K562 (cell line): Measurements from ENCODE around the gene EIF1. TPM values are rescaled to one million over a fixed set of nuclear protein-coding genes. Genes with fewer than 3 reads are reported as not detected.

Source experiments
- BHLHE40 ChIP-seq: IDR thresholded peaks from 2 replicates; pipeline ENCODE4 v1.6.1; 2011; ENCODE audit warnings: low read length, improper control_type of control experiment
- ETV5 ChIP-seq: sonication (generic); formaldehyde crosslinking; IDR thresholded peaks from 2 replicates; pipeline ENCODE4 v1.4.0; 2020; ENCODE audit warnings: low read depth, mild to moderate bottlenecking, missing genetic modification reagents
- FIP1L1 ChIP-seq: fragments of 200-400 bp; formaldehyde crosslinking; IDR thresholded peaks from 2 replicates; pipeline ENCODE4 v1.6.1; 2018; ENCODE audit warnings: mild to moderate bottlenecking, low read depth, low read length; ENCODE audit not compliant: poor library complexity, severe bottlenecking
- GTF2F1 ChIP-seq: IDR thresholded peaks from 2 replicates; pipeline ENCODE4 v1.6.1; 2011; ENCODE audit warnings: low read depth, low read length, improper control_type of control experiment
- KLF13 ChIP-seq: fragments of 450-650 bp; IDR thresholded peaks from 2 replicates; pipeline ENCODE4 v1.6.1; 2016; ENCODE audit warnings: missing genetic modification characterization, low read depth, mild to moderate bottlenecking, missing compliant biosample characterization, moderate library complexity, borderline replicate concordance
- MYC ChIP-seq, 2 experiments: fragments of 250-450 bp in 1 of 2; sonication (Bioruptor Pico) in 1 of 2; IDR thresholded peaks; 2 replicates each; pipeline versions ENCODE4 v1.5.1 to v1.6.1; 2012 to 2021; ENCODE audit warnings: low read depth in 2 of 2, borderline replicate concordance in 1 of 2, improper control_type of control experiment in 1 of 2, low read length in 1 of 2, mild to moderate bottlenecking in 1 of 2, moderate library complexity in 1 of 2
- NCOR1 ChIP-seq: fragments of 450-650 bp; IDR thresholded peaks from 2 replicates; pipeline ENCODE4 v1.6.1; 2016; ENCODE audit warnings: mild to moderate bottlenecking, moderate library complexity
- NEUROD1 ChIP-seq: fragments of 150-350 bp; IDR thresholded peaks from 2 replicates; pipeline ENCODE4 v1.6.1; 2014; ENCODE audit warnings: borderline replicate concordance, low read length, low read depth; ENCODE audit not compliant: partially characterized antibody
- NUFIP1 ChIP-seq: fragments of 450-650 bp; IDR thresholded peaks from 2 replicates; pipeline ENCODE4 v1.6.1; 2018; ENCODE audit not compliant: partially characterized antibody
- PHF20 ChIP-seq: fragments of 450-650 bp; IDR thresholded peaks from 2 replicates; pipeline ENCODE4 v1.6.1; 2018; ENCODE audit not compliant: partially characterized antibody
- PHF21A ChIP-seq: fragments of 450-650 bp; IDR thresholded peaks from 2 replicates; pipeline ENCODE4 v1.6.1; 2017; ENCODE audit warnings: low read depth, borderline replicate concordance
- TAF1 ChIP-seq: IDR thresholded peaks from 2 replicates; pipeline ENCODE4 v1.6.1; 2011; ENCODE audit warnings: mild to moderate bottlenecking, low read length, moderate library complexity; ENCODE audit not compliant: insufficient read depth, control insufficient read depth, severe bottlenecking; ENCODE audit errors: extremely low read depth
- TAF9B ChIP-seq: fragments of 450-650 bp; IDR thresholded peaks from 2 replicates; pipeline ENCODE4 v1.6.1; 2018; ENCODE audit warnings: mild to moderate bottlenecking; ENCODE audit not compliant: partially characterized antibody
- ZNF23 ChIP-seq: fragments of 250-450 bp; sonication (Bioruptor Pico); IDR thresholded peaks from 2 replicates; pipeline ENCODE4 v1.4.0; 2020; ENCODE audit warnings: mild to moderate bottlenecking
- polyA plus RNA-seq, 8 experiments: library from polyadenylated mRNA; depleted of rRNA in 4 of 8; stranded (reverse) in 5 of 8; unstranded in 3 of 8; fragments of >200 nt; fragmentation: Nextera tagmentation in 2 of 8; fragmentation: Illumina TruSeq in 1 of 8; extraction: Ambion mirVana in 2 of 8; extraction: Trizol in 1 of 8; gene quantifications; 2 replicates each; pipeline versions ENCODE4 v1.2.1 to v1.2.3, GENCODE V29; 2011 to 2014; ENCODE audit warnings: inconsistent platforms in 1 of 8, missing spikeins in 1 of 8
- total RNA-seq, 7 experiments: library from RNA; depleted of rRNA in 6 of 7; stranded (reverse); fragments of >200 nt in 6 of 7; fragmentation: Illumina TruSeq in 2 of 7; extraction: Trizol in 2 of 7; gene quantifications; 2 replicates each; pipeline versions ENCODE4 v1.2.1 to v1.2.3, GENCODE V29; 2011 to 2021; ENCODE audit warnings: low replicate concordance in 1 of 7
- TF ChIP-seq, protein P1 (sequence below): fragments of 450-650 bp; formaldehyde crosslinking; IDR thresholded peaks from 2 replicates; pipeline ENCODE4 v1.4.0; 2020; ENCODE audit warnings: mild to moderate bottlenecking
- TF ChIP-seq, protein P2 (sequence below): sonication (generic); formaldehyde crosslinking; IDR thresholded peaks from 2 replicates; pipeline ENCODE4 v1.9.0; 2022; ENCODE audit warnings: mild to moderate bottlenecking, missing genetic modification reagents
- TF ChIP-seq, protein P3 (sequence below): IDR thresholded peaks from 2 replicates; pipeline ENCODE4 v1.6.1; 2011; ENCODE audit warnings: borderline replicate concordance, low read depth, mild to moderate bottlenecking, moderate library complexity, low read length; ENCODE audit not compliant: insufficient read depth, poor library complexity, severe bottlenecking
- TF ChIP-seq, protein P4 (sequence below): fragments of 450-650 bp; IDR thresholded peaks from 2 replicates; pipeline ENCODE4 v1.6.1; 2016; ENCODE audit warnings: borderline replicate concordance
- TF ChIP-seq, protein P5 (sequence below): sonication (generic); formaldehyde crosslinking; IDR thresholded peaks from 2 replicates; pipeline ENCODE4 v1.8.1; 2023; ENCODE audit warnings: mild to moderate bottlenecking, missing genetic modification reagents

EIF1 gene
- total and polyA plus RNA-seq, 9 of the 15 experiments (the other 6 are each of a cell fraction or from before 2014, with no cell fraction given), result 67.0 to 1,204 (median 320) TPM

DNA sequence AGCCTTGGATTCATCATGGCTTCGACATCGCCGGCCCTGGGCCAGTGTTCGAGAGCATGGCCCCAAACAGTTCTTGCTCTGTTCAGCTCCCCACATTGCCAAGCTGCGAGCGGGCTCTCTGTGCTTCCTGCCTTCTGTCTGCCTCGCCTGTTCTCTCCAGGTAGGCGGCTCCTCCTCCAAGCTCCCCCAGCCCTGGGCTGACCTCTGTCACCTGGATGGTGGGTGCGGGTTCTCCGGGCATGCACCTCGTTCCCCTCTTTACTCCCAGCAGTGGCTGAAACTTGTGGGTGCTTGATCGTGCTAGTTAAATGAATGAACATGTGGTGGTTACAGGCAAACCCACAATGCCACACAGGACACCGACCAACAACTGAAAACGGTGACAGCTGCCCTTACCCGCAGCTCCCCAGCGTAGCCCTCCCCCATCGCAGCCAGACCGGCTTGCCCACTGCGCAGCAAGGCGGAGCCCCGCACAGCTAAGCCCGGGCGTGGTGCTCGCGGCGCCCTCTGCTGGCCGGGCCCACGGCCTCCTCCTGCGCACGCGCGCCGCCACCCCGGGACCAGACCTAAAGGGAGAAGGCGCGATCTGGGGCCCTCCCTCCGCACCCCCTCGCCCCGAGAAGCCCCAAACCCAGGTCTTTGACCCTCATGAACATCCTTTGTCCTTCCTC is 23.0 kb upstream of the EIF1 start (continued):
- TF ChIP-seq, protein P1, sequence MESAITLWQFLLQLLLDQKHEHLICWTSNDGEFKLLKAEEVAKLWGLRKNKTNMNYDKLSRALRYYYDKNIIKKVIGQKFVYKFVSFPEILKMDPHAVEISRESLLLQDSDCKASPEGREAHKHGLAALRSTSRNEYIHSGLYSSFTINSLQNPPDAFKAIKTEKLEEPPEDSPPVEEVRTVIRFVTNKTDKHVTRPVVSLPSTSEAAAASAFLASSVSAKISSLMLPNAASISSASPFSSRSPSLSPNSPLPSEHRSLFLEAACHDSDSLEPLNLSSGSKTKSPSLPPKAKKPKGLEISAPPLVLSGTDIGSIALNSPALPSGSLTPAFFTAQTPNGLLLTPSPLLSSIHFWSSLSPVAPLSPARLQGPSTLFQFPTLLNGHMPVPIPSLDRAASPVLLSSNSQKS (CRISPR knock-in tag), result no peak
- TF ChIP-seq, protein P2, sequence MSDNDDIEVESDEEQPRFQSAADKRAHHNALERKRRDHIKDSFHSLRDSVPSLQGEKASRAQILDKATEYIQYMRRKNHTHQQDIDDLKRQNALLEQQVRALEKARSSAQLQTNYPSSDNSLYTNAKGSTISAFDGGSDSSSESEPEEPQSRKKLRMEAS, result peak; percentile 84
- TF ChIP-seq NEUROD1 (peak; percentile 17), NCOR1 (peak; percentile 38; the same call in 1 of the 2 replicates), NUFIP1 (peak; percentile 30), TAF1 (peak; percentile 59), ZNF23 (CRISPR knock-in tag) (no peak), KLF13 (tag) (0 out of 2 replicates have a peak, but pooled peaks have one; percentile 25), MYC (IDR thresholded peaks at IDR 0.05; ENCODE audit: low read depth, low read length) (peak; percentile 78), MYC (CRISPR knock-in tag; IDR thresholded peaks at IDR 0.05; ENCODE audit: borderline replicate concordance, low read depth) (no peak), TAF9B (no peak), FIP1L1 (peak; percentile 53), ETV5 (no peak), BHLHE40 (peak; percentile 23; the same call in 1 of the 2 replicates), GTF2F1 (no peak), PHF20 (peak; percentile 59), PHF21A (0 out of 2 replicates have a peak, but pooled peaks have one; percentile 54)
- TF ChIP-seq, protein P3, sequence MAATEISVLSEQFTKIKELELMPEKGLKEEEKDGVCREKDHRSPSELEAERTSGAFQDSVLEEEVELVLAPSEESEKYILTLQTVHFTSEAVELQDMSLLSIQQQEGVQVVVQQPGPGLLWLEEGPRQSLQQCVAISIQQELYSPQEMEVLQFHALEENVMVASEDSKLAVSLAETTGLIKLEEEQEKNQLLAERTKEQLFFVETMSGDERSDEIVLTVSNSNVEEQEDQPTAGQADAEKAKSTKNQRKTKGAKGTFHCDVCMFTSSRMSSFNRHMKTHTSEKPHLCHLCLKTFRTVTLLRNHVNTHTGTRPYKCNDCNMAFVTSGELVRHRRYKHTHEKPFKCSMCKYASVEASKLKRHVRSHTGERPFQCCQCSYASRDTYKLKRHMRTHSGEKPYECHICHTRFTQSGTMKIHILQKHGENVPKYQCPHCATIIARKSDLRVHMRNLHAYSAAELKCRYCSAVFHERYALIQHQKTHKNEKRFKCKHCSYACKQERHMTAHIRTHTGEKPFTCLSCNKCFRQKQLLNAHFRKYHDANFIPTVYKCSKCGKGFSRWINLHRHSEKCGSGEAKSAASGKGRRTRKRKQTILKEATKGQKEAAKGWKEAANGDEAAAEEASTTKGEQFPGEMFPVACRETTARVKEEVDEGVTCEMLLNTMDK, result peak; percentile 97
- TF ChIP-seq, protein P4, sequence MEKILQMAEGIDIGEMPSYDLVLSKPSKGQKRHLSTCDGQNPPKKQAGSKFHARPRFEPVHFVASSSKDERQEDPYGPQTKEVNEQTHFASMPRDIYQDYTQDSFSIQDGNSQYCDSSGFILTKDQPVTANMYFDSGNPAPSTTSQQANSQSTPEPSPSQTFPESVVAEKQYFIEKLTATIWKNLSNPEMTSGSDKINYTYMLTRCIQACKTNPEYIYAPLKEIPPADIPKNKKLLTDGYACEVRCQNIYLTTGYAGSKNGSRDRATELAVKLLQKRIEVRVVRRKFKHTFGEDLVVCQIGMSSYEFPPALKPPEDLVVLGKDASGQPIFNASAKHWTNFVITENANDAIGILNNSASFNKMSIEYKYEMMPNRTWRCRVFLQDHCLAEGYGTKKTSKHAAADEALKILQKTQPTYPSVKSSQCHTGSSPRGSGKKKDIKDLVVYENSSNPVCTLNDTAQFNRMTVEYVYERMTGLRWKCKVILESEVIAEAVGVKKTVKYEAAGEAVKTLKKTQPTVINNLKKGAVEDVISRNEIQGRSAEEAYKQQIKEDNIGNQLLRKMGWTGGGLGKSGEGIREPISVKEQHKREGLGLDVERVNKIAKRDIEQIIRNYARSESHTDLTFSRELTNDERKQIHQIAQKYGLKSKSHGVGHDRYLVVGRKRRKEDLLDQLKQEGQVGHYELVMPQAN, result no peak
- TF ChIP-seq, protein P5, sequence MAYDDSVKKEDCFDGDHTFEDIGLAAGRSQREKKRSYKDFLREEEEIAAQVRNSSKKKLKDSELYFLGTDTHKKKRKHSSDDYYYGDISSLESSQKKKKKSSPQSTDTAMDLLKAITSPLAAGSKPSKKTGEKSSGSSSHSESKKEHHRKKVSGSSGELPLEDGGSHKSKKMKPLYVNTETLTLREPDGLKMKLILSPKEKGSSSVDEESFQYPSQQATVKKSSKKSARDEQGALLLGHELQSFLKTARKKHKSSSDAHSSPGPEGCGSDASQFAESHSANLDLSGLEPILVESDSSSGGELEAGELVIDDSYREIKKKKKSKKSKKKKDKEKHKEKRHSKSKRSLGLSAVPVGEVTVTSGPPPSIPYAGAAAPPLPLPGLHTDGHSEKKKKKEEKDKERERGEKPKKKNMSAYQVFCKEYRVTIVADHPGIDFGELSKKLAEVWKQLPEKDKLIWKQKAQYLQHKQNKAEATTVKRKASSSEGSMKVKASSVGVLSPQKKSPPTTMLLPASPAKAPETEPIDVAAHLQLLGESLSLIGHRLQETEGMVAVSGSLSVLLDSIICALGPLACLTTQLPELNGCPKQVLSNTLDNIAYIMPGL (CRISPR knock-in tag), result peak; percentile 81
